GM18505 (cell line): ENCODE data around the gene RSPH10B2.
"Not testable (repeated sequence)": the region's sequence is repeated elsewhere in the genome, so short reads cannot be mapped to it uniquely, and the experiment has no call there.

Source experiments
- ATAC-seq: cut with Tn5 transposase; IDR thresholded peaks from one replicate; pipeline ENCODE4 v1.9.1; 2021; ENCODE audit not compliant: unreplicated experiment
- POLR2A ChIP-seq: IDR thresholded peaks from 4 replicates; pipeline ENCODE4 v1.6.1; 2011; ENCODE audit warnings: borderline replicate concordance; ENCODE audit not compliant: insufficient read depth, insufficient read length; ENCODE audit errors: extremely low read depth

RSPH10B2 gene

DNA sequence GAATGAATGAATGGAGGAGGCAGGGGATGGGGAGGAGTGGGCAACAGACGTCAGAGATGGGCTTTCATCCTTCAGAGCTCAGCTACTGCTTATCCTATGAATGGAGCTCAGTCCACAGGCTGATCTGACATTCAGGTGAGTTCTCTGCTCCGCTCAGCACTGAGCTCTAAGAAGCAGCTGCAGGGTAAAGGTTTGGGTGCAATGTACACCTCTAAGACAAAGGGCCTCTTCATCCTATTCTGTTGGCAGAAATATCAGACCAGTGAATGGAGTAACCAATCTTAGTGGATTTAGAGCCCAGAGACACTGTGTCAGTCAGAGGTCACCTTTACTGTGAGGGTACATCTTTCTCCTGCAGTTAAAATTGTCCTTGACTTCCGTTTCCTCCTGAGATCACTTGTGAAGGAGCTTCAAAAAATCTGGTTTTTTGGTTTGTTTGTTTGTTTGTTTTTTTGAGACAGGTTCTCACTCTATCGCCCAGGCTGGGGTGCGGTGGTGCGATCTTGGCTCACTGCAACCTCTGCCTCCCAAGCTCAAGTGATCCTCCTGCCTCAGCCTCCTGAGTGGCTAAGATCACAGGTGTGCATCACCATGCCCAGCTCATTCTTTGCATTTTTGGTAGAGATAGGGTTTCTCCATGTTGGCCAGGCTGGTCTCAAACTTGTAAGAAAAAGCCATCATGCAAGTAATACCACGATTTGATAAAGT, 77.3 kb downstream of the RSPH10B2 start:
- TF ChIP-seq POLR2A, result no peak
- no peak for ATAC-seq

DNA sequence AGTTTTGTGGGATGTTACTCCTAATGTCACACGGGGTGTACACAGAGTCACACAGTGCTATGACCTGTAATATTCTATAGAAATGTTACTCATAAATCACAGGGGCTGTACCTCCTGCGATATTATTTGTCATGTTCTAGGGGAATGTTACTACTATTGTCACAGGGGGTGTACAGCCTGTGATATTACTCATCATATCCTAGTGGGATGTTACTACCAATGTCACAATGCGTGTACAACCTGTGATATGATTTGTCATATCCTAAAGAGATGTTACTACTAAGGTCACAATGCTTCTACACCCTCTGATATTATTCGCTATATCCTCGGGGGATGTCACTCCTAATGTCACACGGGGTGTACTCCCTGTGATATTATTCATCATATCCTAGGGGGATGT, 79.7 kb downstream of the RSPH10B2 start:
- no peak for ATAC-seq
- no peak for TF ChIP-seq POLR2A

DNA sequence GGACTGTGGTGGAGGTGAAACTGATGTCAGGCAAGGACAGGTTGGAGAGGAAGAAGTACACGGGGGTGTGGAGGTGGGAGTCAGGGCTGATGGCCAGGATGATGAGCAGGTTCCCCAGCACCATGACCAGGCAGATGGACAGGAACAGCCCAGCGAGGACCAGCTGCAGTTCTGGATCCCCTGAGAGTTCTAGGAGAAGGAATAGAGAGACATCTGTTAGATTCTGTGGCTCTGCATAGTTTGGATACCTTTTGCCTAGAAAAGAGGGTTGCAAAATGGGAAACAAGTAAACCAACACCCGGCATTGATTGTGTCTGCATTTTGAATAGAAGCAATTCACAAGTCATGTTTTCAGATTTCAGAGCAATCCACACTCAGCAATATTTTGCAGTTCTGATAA, 81.6 kb downstream of the RSPH10B2 start:
- ATAC-seq, result not testable (repeated sequence)

DNA sequence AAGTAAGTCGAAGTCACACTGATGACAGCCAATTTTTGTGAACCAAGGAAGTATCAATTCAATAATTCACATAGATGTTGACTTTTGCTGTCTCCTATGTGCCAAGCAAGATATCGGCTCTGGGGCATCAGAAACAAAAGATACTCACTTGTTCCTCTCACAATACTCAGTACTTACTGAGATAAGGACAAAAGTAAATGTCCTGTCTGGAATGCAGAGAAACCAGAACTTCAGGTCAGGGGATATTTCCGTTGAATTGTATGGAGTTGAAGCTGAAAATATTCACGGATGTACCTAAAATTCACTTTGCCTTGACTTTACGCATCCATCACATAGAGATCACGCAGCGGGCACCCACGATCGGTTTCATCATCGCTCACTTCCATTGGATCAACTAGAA, 83.2 kb downstream of the RSPH10B2 start:
- ATAC-seq, result not testable (repeated sequence)

DNA sequence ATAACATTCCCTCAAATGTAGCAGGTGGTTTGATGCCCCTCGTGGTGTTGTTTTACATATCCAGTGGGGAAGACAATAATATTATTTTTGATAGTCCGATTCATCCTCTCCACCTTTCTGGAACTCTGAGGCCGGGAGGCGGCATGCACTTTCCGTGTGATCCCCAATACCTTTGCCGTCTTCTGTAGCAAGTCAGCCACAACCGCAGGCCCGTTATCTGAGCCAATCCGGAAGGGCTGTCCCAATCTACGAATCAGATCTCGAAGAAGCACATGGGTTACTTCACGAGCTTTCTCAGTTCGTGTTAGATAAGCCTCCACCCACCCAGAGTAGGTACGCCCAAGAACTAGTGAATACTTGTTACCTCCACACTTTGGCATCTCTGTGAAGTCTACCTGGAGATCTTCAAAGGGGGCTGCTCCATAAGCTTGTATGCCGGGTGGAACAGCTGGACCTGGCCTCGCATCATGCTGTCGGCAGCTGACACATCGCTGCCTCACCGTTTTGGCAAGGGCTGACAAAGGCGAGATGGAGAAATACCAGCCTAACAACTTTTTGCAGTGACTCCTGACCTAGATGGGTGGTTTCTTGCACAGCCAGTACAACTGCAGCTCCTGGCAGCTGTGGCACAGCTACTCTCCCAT, 88.5 kb downstream of the RSPH10B2 start:
- ATAC-seq, result not testable (repeated sequence)

DNA sequence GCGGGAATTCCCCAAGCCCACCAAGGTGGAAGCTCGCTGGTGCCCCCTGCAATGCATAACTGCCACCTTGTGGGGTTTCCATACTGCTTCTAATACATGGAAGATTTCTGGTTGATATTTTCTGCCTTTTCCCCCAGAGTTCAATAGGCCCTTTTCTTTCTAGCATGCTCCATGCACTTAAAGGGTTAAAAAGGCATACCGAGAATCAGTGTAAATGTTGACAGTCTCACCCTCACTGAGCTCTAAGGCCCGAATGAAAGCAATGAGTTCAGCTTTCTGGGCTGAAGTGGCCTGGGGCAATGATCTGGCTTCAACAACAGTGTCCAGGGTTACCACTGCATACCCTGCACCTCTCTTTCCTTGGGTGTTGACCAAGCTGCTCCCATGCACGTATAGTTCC, 89.2 kb downstream of the RSPH10B2 start:
- not testable (repeated sequence) for ATAC-seq

DNA sequence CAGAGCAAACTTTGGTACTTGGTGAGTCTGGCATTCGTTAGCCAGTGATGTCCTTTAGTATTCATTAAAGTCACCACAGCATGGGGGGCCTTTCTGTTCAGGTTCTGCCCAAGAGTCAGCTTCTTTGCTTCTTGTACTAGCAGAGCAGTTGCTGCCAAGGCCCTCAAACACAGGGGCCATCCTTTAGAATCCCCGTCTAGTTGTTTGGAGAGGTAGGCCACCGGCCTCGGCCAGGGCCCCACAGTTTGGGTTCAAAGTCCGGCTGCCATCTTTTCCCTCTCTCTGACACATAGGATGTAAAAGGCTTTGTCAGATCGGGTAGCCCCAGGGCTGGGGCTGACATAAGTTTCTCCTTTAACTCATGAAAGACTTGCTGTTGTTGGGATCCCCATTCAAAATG, 89.8 kb downstream of the RSPH10B2 start:
- ATAC-seq, result not testable (repeated sequence)

DNA sequence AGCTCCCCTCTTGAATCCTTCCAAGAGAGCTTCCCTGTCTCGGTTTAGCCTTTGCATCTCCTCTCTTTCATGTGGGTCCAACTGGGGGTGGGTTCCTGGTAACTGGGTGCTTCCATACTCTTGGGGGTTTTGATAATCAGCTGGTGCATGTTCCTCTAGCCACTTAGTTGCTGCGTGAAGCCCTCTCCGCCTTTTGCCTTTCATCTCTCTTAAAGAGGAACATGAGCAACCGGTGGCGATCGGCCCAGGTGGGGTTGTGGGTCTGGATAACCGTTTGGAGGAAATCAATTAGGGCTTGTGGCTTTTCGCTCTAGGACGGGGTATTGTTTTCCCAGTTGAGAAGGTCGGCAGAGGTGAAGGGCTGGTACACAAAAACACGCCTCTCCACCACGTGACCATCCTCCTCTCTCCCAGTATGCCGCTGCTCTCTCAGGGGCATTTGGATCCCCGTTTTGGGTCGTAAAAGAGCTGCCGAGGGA, 92.1 kb downstream of the RSPH10B2 start:
- ATAC-seq, result not testable (repeated sequence)

DNA sequence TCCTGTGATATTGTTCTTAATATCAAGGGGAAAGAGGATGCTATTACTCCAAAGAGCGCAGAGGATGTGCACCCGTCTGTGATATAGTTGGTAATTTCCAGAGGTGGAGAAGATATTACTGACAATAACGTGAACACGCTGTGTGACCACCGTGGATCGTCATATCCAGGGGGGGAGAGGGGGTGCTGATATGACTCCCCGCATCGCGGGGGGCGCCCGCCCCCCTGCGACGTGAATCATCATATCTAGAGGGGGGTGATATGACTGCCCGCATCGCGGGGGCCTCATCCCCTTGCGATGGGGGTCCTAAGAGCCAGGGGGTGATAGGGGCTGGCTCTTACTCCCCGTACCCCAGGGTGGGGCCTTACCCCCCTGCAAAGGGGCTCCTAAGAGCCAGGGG, 93.8 kb downstream of the RSPH10B2 start:
- not testable (repeated sequence) for ATAC-seq
